ENCODE results near the gene MRPL9. TPM values are rescaled to one million over a fixed set of nuclear protein-coding genes. Genes with fewer than 3 reads are reported as not detected.
"Not testable (repeated sequence)": the region's sequence is repeated elsewhere in the genome, so short reads cannot be mapped to it uniquely, and the experiment has no call there.

MRPL9 gene
- total RNA-seq, 2 donors from 2014 or later, result 39.1 TPM

DNA sequence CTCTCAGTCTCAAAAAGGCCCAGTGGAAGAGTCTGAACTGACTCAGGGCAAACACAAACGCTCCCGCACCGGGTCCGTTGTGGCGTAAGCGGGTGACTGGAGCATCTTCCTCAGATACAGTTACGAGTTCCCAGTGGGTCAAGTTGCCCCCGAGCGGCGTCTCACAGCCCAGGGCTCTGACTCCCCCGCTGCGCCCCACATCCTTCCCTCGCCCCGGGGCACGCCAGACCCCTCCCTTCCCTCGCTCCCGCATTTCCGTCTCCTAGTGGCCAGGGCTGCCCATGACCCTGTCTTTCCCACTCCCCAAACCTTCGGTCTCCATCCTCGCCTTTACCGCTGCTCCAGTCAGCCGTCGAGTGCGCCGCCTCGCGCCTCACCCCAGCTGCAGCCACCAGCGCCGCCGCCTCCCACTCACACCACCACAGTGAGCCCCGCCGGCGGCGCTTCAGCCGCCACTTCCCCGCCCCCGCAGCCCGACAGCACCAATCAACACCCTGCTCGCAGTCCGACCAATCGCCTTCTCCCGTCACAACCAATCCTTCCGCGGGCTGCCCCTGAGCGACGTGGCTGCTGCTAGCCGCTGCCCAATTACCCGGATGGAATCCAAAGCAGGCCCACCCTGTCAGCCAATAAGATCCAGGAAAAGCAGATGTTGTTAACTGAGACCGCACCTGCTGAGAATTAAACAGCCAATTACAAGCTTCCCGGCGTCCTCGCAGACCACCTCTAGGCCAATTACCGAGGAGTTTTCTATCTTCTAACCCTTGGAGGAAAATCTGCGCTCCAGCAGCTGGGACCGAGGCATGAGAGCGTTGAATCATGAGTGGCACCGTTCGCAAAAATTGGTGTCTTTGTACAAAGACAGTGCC, 27.0 kb upstream of the MRPL9 start, which contains the start of gene TDRKH:
Gene TDRKH, minus strand, starts transcription at position 430 of the 869 bp plus-strand sequence. CDS start 7,478 bp downstream, outside the sequence.
- peak; percentile 99 to 100 for ATAC-seq
- intact Hi-C loops (cut with DNase I), result no loop called here
- DNase-seq, result peak; percentile 99

DNA sequence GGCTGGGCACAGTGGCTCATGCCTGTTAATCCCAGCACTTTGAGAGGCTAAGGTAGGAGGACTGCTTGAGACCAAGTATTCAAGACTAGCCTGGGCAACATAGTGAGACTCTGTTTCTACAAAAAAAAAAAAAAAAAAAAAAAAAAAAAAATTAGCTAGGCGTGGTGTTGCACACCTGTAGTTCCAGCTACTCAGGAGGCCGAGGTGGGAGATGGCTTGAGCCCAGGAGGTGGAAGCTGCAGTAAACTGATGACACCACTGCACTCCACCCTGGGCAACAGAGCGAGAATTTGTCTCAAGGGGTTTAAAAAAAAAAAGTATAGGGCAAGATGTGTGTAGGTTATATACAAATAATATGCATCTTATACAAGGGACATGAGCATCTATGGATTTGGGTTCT, 24.4 kb upstream of the MRPL9 start:
- intact Hi-C loops (cut with DNase I), result no loop called here
- DNase-seq, result no peak
- ATAC-seq, result no peak

DNA sequence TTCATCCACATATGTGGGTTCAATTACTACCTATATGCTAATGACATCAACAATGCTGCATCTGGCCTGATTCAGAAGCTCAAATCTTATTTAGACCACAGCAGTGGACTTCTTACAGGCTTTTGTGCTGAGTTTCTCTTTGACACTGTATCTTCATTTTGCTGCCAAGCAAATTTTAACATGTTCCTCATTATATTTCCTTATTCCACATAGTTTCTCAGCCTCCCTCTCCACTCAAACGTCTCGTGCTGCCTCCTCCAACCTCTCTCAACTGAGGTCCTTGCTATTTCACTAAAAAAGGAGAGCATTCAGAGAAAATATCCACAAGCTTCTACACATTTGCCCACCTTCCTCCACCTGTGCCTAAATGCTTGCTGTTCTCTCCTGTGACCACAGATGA, 20.5 kb upstream of the MRPL9 start:
- intact Hi-C loops (cut with DNase I), result no loop called here
- ATAC-seq, result no peak
- DNase-seq, result no peak

DNA sequence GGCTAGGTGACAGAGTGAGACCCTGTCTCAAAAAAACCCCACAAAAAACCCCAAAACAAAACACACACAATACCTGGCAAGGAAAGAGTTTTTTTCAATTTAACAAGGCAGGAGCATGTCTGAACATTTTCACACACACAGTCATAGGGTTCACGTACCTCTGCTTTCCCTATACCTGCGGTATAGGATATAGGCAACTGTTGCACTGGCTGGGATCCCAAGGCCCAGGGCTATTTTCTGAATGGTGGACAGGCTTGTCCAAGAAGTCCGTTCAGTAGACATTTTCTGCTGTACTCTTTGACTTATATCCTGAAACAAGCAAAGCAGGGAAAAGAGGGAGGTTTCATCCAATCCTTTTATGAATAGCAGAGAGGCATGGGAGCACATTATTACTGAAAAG, 19.4 kb upstream of the MRPL9 start:
- DNase-seq, result no peak
- intact Hi-C loops (cut with DNase I), result no loop called here
- no peak for ATAC-seq

DNA sequence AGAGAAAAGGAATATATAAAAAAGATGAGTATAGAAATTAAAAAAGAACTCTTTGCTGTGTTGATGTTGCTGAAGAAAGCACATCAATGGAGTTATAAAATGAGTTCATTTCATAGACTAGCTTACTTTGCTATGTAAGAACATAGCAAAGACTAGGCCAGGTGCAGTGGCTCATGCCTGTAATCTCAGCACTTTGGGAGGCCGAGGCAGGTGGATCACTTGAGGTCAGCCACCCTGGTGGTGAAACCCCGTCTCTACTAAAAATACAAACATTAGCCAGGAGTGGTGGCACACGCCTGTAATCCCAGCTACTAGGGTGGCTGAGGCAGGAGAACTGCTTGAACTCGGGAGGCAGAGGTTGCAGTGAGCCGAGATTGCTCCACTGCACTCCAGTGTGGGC, 18.7 kb upstream of the MRPL9 start:
- ATAC-seq; intact Hi-C loops (cut with DNase I); DNase-seq: not testable (repeated sequence)

DNA sequence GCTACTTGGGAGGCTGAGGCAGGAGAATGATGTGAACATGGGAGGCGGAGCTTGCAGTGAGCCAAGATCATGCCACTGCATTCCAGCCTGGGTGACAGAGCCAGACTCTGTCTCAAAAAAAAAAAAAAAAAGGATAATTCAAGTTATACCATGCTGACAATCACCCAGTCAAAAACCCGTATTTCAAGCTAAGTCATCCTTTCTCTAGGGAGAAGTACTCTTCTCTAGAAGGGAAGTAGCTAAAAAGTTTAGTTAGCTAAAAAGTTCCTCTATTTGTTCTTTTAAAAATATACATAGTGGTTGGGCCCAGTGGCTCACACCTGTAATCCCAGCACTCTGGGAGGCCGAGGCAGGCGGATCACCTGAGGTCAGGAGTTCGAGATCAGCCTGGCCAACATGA, 17.4 kb upstream of the MRPL9 start:
- DNase-seq; ATAC-seq; intact Hi-C loops (cut with DNase I): not testable (repeated sequence)

DNA sequence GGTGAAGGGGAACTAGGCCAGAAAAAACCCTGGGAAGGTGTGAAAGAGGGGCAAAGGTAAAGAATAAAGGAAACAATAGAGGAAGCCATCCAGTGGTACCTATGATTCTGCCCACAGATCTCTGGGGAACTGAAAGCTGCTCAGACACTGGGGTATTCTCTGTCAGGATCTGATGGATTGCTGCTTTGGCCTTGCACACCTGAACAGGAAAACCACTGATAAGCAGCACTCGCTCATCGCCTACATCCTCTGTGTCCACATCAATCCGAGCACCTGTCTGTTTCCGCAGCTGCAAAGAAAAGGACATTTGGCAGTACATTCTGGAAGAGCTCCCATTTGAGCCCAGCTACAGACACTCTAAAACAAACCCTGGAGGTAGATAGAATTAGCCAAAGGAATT, 16.6 kb upstream of the MRPL9 start:
- DNase-seq, result no peak
- intact Hi-C loops (cut with DNase I), result no loop called here
- no peak for ATAC-seq

DNA sequence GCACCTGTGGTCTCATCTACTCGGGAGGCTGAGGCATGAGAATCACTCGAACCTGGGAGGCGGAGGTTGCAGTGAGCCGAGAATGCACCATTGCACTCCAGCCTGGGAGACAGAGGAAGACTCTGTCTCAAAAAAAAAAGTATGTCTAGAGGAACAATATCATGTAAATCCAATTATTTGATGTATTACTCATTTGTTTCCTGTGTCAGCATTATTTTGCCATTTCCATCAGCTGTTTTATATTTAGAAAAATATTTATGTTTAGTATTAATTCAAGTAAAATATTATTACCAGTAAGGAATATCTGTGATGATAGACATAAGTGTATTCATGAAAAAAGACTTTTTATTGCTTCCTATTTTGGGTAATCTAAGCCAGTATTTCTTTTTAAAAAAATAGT, 14.0 kb upstream of the MRPL9 start:
- DNase-seq, result no peak
- no peak for ATAC-seq
- intact Hi-C loops (cut with DNase I), result no loop called here

DNA sequence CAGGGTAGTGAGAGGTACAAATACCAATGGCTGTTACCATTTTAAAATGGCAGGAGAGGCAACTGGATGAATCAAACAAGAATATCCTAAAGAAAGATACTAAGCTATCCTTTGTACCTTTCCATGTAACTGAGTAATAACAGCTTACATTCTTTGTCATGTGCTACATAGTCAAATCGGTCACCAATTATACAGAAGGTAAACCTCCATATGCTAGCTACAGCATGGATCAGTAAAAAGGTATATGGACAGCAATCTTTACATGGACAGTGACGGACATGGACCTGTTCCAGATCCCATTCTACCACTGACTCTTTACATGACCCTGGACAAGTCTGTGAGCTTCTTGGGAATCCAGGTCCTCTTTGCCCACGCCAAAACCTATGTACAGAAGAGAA, 13.4 kb upstream of the MRPL9 start:
- no peak for ATAC-seq
- no peak for DNase-seq
- intact Hi-C loops (cut with DNase I), result no loop called here

DNA sequence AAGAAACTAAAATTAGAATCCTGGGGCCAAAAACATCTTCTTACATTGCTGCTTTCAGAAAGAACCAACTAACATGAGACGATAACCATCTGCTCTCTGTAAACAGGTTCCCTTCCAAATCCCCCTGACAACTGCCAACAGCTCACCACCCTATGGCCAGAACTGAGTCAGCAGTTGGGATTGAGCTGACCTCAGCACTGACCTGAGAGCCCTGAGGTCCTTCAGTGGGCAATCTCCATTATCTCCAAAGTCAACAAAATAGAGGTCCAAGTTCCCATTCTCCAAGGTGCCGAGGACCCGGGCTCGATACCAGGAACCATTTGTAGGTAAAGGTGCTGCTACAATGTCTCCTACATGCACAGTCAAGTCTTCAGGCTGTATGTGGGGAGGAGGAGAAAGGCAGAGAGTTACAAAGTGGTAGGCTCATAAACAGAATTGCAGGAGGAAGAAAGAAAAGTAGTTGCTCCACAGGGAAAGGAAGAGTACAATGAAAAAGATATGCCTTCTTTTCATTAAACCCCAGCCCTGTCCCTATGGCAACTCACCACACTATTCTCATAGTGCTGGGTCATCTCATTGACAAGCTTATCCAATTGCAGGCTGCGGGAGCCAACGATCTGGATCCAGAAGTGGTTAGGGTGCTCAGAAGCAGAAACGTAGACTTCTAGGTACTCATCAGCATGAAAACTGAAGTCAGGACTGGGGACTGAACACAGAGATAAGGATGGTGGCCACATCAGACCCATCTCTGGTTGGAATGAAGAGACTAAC, 12.8 kb upstream of the MRPL9 start:
- DNase-seq (no peak), ATAC-seq (no peak)
- intact Hi-C loops (cut with DNase I), result no loop called here

DNA sequence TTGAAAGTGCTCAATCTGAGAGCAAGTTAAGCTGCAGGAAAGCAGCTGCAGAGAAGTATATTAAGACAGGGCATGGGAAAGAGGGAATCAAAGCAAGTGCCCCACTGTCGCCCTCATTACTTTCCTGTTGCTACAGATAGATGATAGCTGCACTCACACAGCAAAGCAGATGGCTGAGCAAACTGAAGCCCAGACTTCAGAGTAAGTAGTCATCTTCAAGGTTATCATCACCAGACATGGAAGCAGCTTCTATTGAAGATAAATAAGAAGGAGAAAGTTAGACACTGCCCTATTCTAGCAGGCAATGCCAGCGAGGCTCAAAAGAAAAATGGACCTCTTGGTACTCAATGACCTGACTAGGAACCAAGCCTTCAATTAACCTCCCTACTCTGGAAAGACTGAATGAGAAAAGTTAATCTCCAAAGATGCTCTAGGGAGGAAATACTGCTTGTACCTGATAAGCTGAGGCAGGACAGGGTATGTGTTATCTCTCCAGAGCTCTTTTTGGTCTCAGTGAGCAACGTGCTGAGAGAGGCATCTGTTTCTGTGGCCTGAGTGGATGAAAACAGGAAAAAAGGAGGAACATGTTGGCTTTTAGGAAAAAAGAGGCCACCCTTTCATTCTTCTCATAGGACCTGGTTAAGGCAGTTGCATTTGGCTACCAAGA, 11.1 kb upstream of the MRPL9 start:
- intact Hi-C loops (cut with DNase I), result no loop called here
- DNase-seq (no peak), ATAC-seq (no peak)

DNA sequence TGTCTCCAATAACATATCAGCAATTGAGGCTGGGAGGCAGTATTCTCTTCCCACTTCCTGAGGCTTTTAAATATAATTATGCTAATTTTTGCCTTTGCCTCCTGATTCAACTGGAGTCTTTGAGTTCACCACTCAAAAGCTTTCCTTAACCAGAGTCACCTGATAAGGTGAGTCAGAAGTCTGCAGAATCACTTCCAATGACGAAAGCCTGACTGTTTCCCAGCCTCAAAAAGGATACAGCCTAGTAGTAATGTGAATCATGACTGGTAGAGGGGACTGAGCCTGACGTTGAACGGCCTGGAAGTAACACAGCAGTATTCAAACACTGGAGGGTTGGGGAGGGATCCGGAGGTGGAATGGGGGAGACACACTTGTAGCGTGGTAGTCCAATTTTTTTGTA, 10.4 kb upstream of the MRPL9 start:
- DNase-seq (no peak), ATAC-seq (no peak)
- intact Hi-C loops (cut with DNase I), result no loop called here

DNA sequence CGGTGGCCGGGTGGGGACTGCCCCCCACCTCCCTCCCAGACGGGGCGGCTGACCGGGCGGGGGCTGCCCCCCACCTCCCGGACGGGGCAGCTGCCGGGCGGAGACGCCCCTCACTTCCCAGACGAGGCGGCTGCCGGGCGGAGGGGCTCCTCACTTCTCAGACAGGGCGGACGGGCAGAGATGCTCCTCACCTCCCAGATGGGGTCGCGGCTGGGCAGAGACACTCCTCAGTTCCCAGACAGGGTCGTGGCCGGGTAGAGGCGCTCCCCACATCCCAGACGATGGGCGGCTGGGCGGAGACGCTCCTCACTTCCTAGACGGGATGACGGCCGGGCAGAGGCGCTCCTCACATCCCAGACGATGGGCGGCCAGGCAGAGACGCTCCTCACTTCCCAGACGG, 6.0 kb upstream of the MRPL9 start:
- DNase-seq; ATAC-seq; intact Hi-C loops (cut with DNase I): not testable (repeated sequence)

DNA sequence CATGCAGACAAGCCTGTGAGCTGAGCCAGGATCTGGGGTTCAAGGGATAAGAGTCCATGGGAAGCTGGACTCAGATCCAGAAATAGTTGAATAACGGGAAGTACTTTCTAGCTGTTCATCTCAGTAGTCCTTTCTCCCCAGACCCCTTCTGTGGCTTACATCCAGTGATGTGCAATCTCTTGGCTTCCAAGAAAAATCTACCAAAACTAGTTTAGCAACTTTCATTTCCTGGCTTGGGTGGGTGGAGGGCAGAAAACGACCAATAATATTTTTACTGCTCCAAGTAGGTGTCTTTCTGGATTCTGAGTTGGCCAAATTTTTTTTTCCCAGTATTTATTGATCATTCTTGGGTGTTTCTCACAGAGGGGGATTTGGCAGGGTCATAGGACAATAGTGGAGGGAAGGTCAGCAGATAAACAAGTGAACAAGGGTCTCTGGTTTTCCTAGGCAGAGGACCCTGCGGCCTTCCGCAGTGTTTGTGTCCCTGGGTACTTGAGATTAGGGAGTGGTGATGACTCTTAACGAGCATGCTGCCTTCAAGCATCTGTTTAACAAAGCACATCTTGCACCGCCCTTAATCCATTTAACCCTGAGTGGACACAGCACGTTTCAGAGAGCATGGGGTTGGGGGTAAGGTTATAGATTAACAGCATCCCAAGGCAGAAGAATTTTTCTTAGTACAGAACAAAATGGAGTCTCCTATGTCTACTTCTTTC, 5.2 kb upstream of the MRPL9 start:
- ATAC-seq; DNase-seq; intact Hi-C loops (cut with DNase I): not testable (repeated sequence)

DNA sequence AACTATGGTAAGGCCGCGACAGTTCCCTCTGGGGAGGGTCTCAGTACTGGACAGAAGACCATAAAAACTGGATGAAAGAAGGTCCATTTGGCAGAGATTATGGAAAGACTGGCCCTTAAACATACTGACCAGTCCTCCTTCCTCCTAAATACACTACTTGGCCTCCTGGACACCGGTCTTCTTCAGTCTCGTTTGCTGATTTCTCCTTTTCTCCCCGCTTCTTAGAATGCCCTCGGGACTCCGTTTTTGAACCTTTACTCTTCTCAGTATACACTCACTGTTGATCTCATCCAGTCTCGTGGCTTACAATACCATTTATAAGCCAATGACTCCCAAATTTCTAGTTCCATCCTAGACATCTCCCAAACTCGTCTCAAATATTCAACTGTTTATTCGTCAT, 694 bp upstream of the MRPL9 start:
- intact Hi-C loops (cut with DNase I), result no loop called here
- ATAC-seq (peak in 1 of 2 donors; percentile 8), DNase-seq (no peak)

DNA sequence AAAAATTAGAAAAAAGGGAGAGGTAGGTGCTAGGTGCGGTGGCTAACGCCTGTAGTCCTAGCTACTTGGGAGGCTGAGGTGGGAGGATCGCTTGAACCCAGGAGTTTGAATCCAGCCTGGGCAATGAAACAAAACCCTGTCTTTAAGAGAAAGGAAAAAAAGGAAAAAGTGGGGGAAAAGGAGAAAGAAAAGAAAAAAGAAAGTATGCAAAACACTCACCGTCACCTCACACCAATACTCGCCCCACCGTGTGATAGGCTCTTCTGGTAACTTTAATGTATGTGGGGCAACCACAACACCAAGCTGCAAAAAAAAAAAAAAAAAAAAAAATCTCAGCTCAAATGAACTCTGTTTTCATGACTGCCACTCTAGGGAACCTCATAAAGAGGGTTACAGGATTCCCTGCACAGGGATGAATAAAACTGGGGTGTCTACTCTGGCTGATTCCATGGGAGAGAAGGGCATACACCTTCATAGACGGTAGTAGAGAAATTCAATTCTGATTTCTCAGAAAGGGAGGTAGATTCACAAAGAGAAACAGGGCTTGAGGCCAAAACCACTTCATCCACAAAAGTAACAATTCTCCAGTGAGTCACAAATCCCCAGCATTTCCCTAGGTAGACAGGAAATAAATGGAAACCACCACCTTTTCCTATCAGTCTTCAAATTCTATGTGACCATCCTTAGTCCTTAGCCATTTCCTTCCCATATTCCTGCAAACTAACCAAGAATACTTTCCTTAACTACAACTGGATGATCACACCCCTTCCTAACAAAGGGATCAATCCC, 2.5 kb downstream of the MRPL9 start:
- ATAC-seq, result no peak
- intact Hi-C loops (cut with DNase I), result no loop called here
- DNase-seq, result no peak

DNA sequence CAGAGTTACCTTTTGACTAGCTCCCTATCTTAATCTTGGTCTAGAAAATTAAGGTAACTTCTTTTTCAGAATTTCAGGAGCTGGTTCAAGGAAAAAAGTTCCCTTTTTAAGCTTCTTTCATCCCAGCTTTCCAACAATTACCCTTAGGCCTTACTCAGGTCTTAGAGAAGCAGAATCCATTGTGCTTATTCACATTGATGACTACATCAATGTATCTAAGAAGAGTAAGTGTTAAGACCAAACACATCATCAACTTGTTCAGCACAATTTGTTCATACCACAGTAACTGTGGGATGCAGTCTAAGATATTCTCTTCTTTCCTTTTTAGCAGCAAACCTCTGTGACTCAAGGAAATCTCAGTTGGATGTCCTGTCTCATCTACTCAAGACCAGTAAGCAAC, 4.1 kb downstream of the MRPL9 start:
- DNase-seq (no peak), ATAC-seq (no peak)
- intact Hi-C loops (cut with DNase I), result no loop called here

DNA sequence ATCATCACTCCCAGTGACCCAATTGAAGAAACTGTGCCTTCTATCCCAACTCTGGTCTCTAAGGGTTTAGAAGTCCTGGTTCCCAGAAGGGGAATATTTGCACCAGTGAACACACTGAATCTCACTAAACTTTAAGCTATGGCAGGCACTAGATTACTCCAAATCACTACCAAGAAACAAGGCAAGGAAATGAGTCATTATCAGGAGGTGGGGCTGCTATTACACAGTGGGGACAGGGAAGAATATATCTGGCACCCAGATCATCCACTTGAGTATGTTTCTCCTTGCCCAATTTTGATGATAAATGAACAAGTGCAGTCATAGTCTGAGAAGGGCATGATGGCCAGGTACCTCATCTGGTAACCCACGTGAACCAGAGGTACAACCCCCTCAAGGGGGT, 7.0 kb downstream of the MRPL9 start:
- no peak for DNase-seq
- no peak for ATAC-seq
- intact Hi-C loops (cut with DNase I), result no loop called here

DNA sequence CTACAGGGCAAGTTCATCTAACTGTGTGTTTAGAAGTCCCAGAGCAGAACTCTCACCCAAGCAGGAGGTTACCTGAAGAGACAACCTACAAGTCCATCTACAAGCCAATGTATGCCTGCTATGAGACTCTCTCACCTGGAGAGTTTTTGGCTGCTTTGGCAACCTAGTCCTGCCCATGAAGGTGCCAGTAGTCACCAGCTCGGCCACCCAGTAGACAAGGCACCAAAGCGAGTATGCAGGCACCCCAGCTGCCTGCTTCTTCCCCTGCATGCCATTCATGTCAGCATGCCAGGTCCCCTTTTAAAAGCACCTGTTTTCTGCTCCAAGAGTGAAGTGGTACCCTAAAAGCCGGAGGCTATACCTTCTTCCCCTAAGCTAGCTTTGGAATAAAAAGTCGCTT, 21.8 kb downstream of the MRPL9 start:
- no peak for ATAC-seq
- DNase-seq, result no peak
- intact Hi-C loops (cut with DNase I), result no loop called here

Measured in left cardiac atrium (tissue), 4 donors.